ENCODE measurements around the gene ZNF112.

ZNF112 gene

DNA sequence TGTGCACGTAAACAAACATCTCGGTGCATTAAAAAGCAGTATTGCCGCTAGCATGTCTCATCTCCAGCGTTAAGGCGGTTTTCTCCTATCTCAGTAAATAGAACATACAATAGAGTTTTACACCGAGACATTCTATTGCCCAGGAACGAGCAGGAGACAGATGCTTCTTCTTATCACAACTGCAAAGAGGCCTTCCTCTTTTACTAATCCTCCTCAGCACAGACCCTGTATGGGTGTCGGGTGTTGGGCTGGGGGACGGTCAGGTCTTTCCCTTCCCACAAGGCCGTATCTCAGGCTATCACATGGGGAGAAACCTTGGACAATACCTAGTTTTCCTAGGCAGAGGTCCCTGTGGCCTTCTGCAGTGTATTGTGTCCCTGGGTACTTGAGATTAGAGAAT, 75.6 kb downstream of the ZNF112 start:
- no peak for DNase-seq

DNA sequence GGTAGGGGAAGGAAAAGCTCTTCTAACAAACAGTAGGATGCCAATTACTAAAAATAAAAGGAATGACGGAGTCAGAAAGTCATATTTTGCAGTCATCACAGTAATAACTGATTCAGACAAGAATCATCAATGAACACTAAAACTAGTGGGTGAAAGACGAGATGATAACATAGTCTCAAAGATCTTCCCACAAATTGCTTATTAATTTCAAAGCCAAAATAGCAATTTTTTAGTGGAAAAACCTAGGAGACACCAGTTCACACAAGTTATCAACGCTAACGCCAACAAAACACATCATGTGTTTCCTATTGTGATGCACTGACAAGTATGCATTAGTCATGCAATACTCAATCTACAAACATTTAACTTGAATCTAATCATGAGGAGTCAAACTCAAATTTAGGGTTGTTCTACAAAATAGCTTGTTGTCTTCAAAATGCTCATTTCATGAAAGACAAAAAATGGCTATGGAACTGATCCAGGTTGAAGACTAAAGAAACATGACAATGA, 78.2 kb downstream of the ZNF112 start:
- no peak for DNase-seq

DNA sequence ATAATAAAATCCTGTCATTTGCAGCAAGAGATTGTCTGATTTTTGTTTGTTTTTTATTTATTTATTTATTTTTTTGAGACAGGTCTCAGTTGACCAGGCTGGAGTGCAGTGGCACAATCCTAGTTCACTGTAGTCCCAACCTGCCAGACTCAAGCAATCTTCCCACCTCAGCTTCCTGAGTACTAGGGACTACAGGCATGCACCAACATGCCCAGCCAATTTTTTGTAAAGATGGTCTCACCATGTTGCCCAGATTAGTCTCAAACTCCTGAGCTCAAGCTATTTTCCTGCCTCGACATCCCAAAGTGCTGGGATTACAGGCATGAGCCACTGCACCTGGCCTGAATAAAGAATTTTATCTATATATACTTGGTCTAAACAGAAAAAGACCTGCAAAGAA, 79.1 kb downstream of the ZNF112 start:
- DNase-seq = no peak
